ENCODE results near the gene ZNF592. TPM values are rescaled to one million over a fixed set of nuclear protein-coding genes. Genes with fewer than 3 reads are reported as not detected.
A peak's percentile ranks its signal among the peaks of the same experiment; 100 is the strongest.

The ZNF592 gene
- total and polyA plus RNA-seq, 7 donors = 6.0 to 20.4 (median 13.6) TPM

- peaks cover 0 to 94% (median 68%) of the 10 kb centered on the region in 4 donors for H3K4me1 ChIP-seq
- H3K9me3 ChIP-seq = no peaks in the 10 kb centered on the region
- H3K27me3 ChIP-seq = no peaks in the 10 kb centered on the region
- H3K4me3 ChIP-seq = no peak overlapping the region
- H3K36me3 ChIP-seq = no peaks in the 10 kb centered on the region
- H3K27ac ChIP-seq = peak overlapping the region in 3 of 4 donors; percentile 55 to 94 (median 68)
- no peak for DNase-seq
- 75 to 83% methylated on average over 8 of the region's 8 CpGs for WGBS, 2 donors
- intact Hi-C loops (cut with DNase I) = no loop called here
- TF ChIP-seq POLR2A (IDR thresholded peaks at IDR 0.05) (no peak), POLR2AphosphoS5 (IDR thresholded peaks at IDR 0.05) (peak in 3 of 4 donors; percentile 5 to 39 (median 30))
Observed at GRCh38 chr15:84821501-84822021, 73.2 kb downstream of the ZNF592 start.

GRCh38 chr15:84822653-84823281 is 74.4 kb downstream of the ZNF592 start:
- H3K4me1 ChIP-seq = peaks cover 0 to 88% (median 65%) of the 10 kb centered on the region in 4 donors
- H3K36me3 ChIP-seq = peaks cover 0 to 3% (median 0%) of the 10 kb centered on the region in 4 donors
- WGBS, 2 donors = 86 to 88% methylated on average over 4 of the region's 4 CpGs
- H3K4me3 ChIP-seq = no peak overlapping the region
- H3K27ac ChIP-seq = peak overlapping the region in 3 of 4 donors; percentile 55 to 94 (median 68)
- TF ChIP-seq POLR2AphosphoS5 (IDR thresholded peaks at IDR 0.05) (no peak), EP300 (IDR thresholded peaks at IDR 0.05) (no peak), POLR2A (IDR thresholded peaks at IDR 0.05) (no peak)
- TF ChIP-seq, protein P1, sequence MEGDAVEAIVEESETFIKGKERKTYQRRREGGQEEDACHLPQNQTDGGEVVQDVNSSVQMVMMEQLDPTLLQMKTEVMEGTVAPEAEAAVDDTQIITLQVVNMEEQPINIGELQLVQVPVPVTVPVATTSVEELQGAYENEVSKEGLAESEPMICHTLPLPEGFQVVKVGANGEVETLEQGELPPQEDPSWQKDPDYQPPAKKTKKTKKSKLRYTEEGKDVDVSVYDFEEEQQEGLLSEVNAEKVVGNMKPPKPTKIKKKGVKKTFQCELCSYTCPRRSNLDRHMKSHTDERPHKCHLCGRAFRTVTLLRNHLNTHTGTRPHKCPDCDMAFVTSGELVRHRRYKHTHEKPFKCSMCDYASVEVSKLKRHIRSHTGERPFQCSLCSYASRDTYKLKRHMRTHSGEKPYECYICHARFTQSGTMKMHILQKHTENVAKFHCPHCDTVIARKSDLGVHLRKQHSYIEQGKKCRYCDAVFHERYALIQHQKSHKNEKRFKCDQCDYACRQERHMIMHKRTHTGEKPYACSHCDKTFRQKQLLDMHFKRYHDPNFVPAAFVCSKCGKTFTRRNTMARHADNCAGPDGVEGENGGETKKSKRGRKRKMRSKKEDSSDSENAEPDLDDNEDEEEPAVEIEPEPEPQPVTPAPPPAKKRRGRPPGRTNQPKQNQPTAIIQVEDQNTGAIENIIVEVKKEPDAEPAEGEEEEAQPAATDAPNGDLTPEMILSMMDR (IDR thresholded peaks at IDR 0.05) = no peak
- H3K9me3 ChIP-seq = no peaks in the 10 kb centered on the region
- H3K27me3 ChIP-seq = no peaks in the 10 kb centered on the region
- intact Hi-C loops (cut with DNase I) = no loop called here
- DNase-seq = peak; percentile 74

DNA sequence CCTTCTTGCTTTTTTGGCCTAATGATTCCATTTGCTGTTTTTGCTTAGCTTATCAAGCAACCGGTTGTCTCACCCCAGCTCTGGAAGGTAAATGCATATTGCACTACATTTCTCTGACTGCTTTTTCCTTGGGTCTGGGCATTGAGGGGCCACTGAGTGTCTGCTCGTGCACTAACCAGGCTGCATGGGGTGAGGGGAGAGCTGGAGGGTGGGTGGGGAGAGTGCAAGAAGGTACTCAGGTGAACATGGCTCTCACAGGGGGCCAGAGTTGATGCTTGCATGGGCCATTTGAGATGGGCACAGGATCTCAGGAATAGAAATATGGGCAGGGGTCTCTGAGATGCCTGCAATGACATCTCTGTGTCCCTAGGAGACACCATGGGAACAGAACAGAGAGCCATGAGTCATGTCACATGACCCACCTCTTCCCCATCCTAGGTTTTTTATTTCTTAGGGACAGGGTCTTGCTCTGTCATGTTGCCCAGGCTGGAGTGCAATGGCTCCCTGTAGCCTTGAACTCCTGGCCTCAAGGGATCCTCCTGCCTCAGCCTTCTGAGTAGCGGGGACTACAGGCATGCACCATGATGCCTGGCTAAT is 75.0 kb downstream of the ZNF592 start:
- H3K4me1 ChIP-seq = peaks cover 0 to 86% (median 62%) of the 10 kb centered on the region in 4 donors
- 88 to 93% methylated on average over 3 of the region's 3 CpGs for WGBS, 2 donors
- no peaks in the 10 kb centered on the region for H3K27me3 ChIP-seq
- H3K27ac ChIP-seq = peak overlapping the region in 3 of 4 donors; percentile 55 to 94 (median 68)
- intact Hi-C loops (cut with DNase I) = no loop called here
- no peak for DNase-seq
- H3K36me3 ChIP-seq = peaks cover 0 to 3% (median 0%) of the 10 kb centered on the region in 4 donors
- H3K4me3 ChIP-seq = no peak overlapping the region
- TF ChIP-seq EP300 (IDR thresholded peaks at IDR 0.05) (no peak), POLR2AphosphoS5 (IDR thresholded peaks at IDR 0.05) (no peak), POLR2A (IDR thresholded peaks at IDR 0.05) (no peak)
- TF ChIP-seq, protein P1 (IDR thresholded peaks at IDR 0.05) = no peak
- H3K9me3 ChIP-seq = no peaks in the 10 kb centered on the region

GRCh38 chr15:84824260-84825007 is 76.0 kb downstream of the ZNF592 start:
- peaks cover 0 to 81% (median 56%) of the 10 kb centered on the region in 4 donors for H3K4me1 ChIP-seq
- 88% methylated on average over 6 of the region's 6 CpGs for WGBS, 2 donors
- H3K9me3 ChIP-seq = no peaks in the 10 kb centered on the region
- peak; percentile 89 for DNase-seq
- peak in 1 of 4 donors; percentile 11 for TF ChIP-seq EP300 (IDR thresholded peaks at IDR 0.05)
- TF ChIP-seq, protein P1 (IDR thresholded peaks at IDR 0.05) = no peak
- TF ChIP-seq POLR2AphosphoS5 (IDR thresholded peaks at IDR 0.05) = peak in 3 of 4 donors; percentile 52 to 65 (median 60)
- TF ChIP-seq POLR2A (IDR thresholded peaks at IDR 0.05) = no peak
- peaks cover 0 to 3% (median 0%) of the 10 kb centered on the region in 4 donors for H3K36me3 ChIP-seq
- H3K4me3 ChIP-seq = no peak overlapping the region
- no peaks in the 10 kb centered on the region for H3K27me3 ChIP-seq
- intact Hi-C loops (cut with DNase I) = no loop called here
- H3K27ac ChIP-seq = peak overlapping the region; percentile 7 to 94 (median 62)

Data from sigmoid colon (tissue), 7 donors.